DMS 273 (cell line): Measurements from ENCODE around the gene CDH16.
"Not testable (repeated sequence)": the region's sequence is repeated elsewhere in the genome, so short reads cannot be mapped to it uniquely, and the experiment has no call there.

ENCODE experiments used
- DNase-seq: peaks from one replicate; lab custom pipeline; 2025; ENCODE audit not compliant: unreplicated experiment; lab: John Stamatoyannopoulos, UW

The CDH16 gene

GRCh38 chr16:66918803-66919568 lies at the start of gene CDH16:
CDH16 (minus strand) TSS chr16:66918885; CDS start chr16:66918065, 820 bp downstream.
- no peak for DNase-seq

- DNase-seq: no peak
Observed at GRCh38 chr16:66964049-66964448, 45.4 kb upstream of the CDH16 start.

- DNase-seq: peak; percentile 73
Observed at GRCh38 chr16:66961914-66962313, 43.2 kb upstream of the CDH16 start.

GRCh38 chr16:66961065-66961744 lies 42.5 kb upstream of the CDH16 start, which contains the start of gene CES3:
CES3 (plus strand) TSS chr16:66961266; CDS start chr16:66961308, 42 bp downstream.
- DNase-seq: peak; percentile 95

GRCh38 chr16:66960270-66960669 lies 41.6 kb upstream of the CDH16 start:
- DNase-seq: no peak

- peak; percentile 95 for DNase-seq
Observed at GRCh38 chr16:66959704-66960161, 41.0 kb upstream of the CDH16 start.

GRCh38 chr16:66958857-66959703 lies 40.4 kb upstream of the CDH16 start:
- DNase-seq: no peak

- DNase-seq: not testable (repeated sequence)
Observed at GRCh38 chr16:66956154-66956457, 37.4 kb upstream of the CDH16 start.

- DNase-seq: not testable (repeated sequence)
Observed at GRCh38 chr16:66955363-66956153, 36.9 kb upstream of the CDH16 start.

GRCh38 chr16:66954097-66954659 lies 35.5 kb upstream of the CDH16 start:
- peak; percentile 94 for DNase-seq

GRCh38 chr16:66953462-66954096 lies 34.9 kb upstream of the CDH16 start:
- DNase-seq: peak; percentile 45

- peak; percentile 48 for DNase-seq
Observed at GRCh38 chr16:66952430-66953110, 33.9 kb upstream of the CDH16 start.

- peak; percentile 30 for DNase-seq
Observed at GRCh38 chr16:66950971-66951790, 32.5 kb upstream of the CDH16 start.

GRCh38 chr16:66950437-66950836 lies 31.8 kb upstream of the CDH16 start:
- DNase-seq: no peak

- DNase-seq: no peak
Observed at GRCh38 chr16:66949472-66949871, 30.8 kb upstream of the CDH16 start.

GRCh38 chr16:66948837-66949225 lies 30.1 kb upstream of the CDH16 start:
- no peak for DNase-seq

- DNase-seq: no peak
Observed at GRCh38 chr16:66948134-66948836, 29.6 kb upstream of the CDH16 start.
